CD4-positive, alpha-beta T cell (primary cell): ENCODE measurements around the gene SLCO2A1. TPM values are rescaled to one million over a fixed set of nuclear protein-coding genes. Genes with fewer than 3 reads are reported as not detected.

Source experiments
- ATAC-seq: fragments of 200-7000 bp; cut with Tn5 transposase; one replicate; pipeline ENCODE4 v1.10.0; 2022; ENCODE audit warnings: mild to moderate bottlenecking; ENCODE audit not compliant: poor library complexity
- CTCF ChIA-PET: fragments of 350-600 bp; sonication (Branson Sonifier 250); formaldehyde crosslinking; loops from one replicate; lab custom pipeline; 2021; ENCODE audit warnings: antibody characterized with exemption, inconsistent platforms; lab: Charles Lee
- POLR2A ChIA-PET: fragments of 350-600 bp; sonication (Branson Sonifier 250); formaldehyde crosslinking; loops from one replicate; lab custom pipeline; 2021; ENCODE audit warnings: antibody characterized with exemption, inconsistent platforms; lab: Charles Lee
- DNase-seq, 14 experiments: peaks; one replicate each; pipeline ENCODE4 v3.0.0-alpha.2; 2013 to 2020; ENCODE audit warnings: mixed read lengths in 2 of 14
- H3K27ac ChIP-seq, 2 donors: one replicate each; pipeline versions ENCODE4 v1.5.1 to v1.7.0; 2013; ENCODE audit warnings: low read length in 2 of 2, low read depth in 1 of 2, mild to moderate bottlenecking in 1 of 2
- H3K27me3 ChIP-seq, 2 experiments: 1 replicate in 1 of 2; 2 replicates in 1 of 2; pipeline versions ENCODE4 v1.6.1 to v1.7.0; 2013; ENCODE audit warnings: low read length in 2 of 2, control low read depth in 1 of 2, mild to moderate bottlenecking in 1 of 2, moderate library complexity in 1 of 2; ENCODE audit not compliant: insufficient read depth in 2 of 2, control insufficient read depth in 1 of 2
- H3K36me3 ChIP-seq: one replicate; pipeline ENCODE4 v1.6.1; 2013; ENCODE audit warnings: low read length, control low read depth; ENCODE audit not compliant: insufficient read depth
- H3K4me1 ChIP-seq: one replicate; pipeline ENCODE4 v1.6.1; 2013; ENCODE audit warnings: low read length, control low read depth; ENCODE audit not compliant: insufficient read depth
- H3K4me3 ChIP-seq: one replicate; pipeline ENCODE4 v1.5.1; 2013; ENCODE audit warnings: mild to moderate bottlenecking, low read length, moderate library complexity
- H3K9me3 ChIP-seq, 2 experiments: 1 replicate in 1 of 2; 2 replicates in 1 of 2; pipeline versions ENCODE4 v1.6.1 to v1.7.0; 2013; ENCODE audit warnings: low read length in 2 of 2, mild to moderate bottlenecking in 2 of 2, control low read depth in 1 of 2, moderate library complexity in 1 of 2; ENCODE audit not compliant: control insufficient read depth in 1 of 2, insufficient read depth in 1 of 2
- H3K27ac Mint-ChIP-seq: one replicate; pipeline ENCODE4 v1.8.0; 2020; ENCODE audit warnings: mixed read lengths
- H3K27me3 Mint-ChIP-seq: one replicate; pipeline ENCODE4 v1.8.0; 2021; ENCODE audit warnings: mixed read lengths
- H3K36me3 Mint-ChIP-seq: one replicate; pipeline ENCODE4 v1.8.0; 2021; ENCODE audit warnings: low read depth, mixed read lengths
- H3K4me1 Mint-ChIP-seq: one replicate; pipeline ENCODE4 v1.8.0; 2021; ENCODE audit warnings: low read depth, mixed read lengths
- H3K4me3 Mint-ChIP-seq: one replicate; pipeline ENCODE4 v1.8.0; 2020; ENCODE audit warnings: mild to moderate bottlenecking, mixed read lengths
- H3K9me3 Mint-ChIP-seq: one replicate; pipeline ENCODE4 v1.8.0; 2020; ENCODE audit warnings: mixed read lengths
- intact Hi-C, 2 experiments: fragments of 100-400 bp; cut with DNase I in 1 of 2; cut with micrococcal nuclease in 1 of 2; formaldehyde crosslinking; loops; one replicate each; pipeline versions ENCODE4 v1.15.1 to v1.9.0; 2023 to 2025; cut with DNase I, micrococcal nuclease
- total RNA-seq, 174 experiments: library from RNA in 2 of 174; stranded (reverse) in 2 of 174; gene quantifications; one replicate each; pipeline ENCODE4 v1.2.3 and lab custom pipeline; 2021 to 2026
- TF ChIP-seq, protein P1 (sequence below): fragments of 200-600 bp; IDR thresholded peaks from one replicate; pipeline ENCODE4 v1.8.0; 2022; ENCODE audit warnings: antibody characterized with exemption, mild to moderate bottlenecking

Gene SLCO2A1
- total RNA-seq, 2 experiments from 2014 or later: not detected

DNA sequence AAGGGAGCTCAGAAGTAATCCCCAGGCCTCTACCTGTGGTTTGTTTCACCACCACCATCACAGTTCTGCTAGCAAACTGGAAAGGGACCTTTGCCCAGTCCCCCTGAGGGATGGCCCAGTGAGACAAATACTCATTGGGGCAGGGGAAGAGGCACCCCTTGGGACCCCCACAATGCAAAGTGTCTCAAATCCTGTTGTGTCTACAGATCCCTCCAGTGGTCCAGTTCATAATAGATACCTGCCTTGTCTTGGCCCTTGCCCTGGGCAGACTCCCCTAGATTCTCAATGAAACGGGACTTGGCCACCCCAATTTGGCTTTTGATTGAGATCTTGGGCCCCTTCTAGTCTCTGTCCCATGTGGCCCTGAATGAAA is 90.3 kb downstream of the SLCO2A1 start:
- no peak overlapping the region for H3K4me3 ChIP-seq
- Mint-ChIP-seq H3K9me3 (no peaks in the 10 kb centered on the region), H3K4me1 (peaks cover 8% of the 10 kb centered on the region), H3K36me3 (no peaks in the 10 kb centered on the region), H3K27ac (no peak overlapping the region), H3K27me3 (no peaks in the 10 kb centered on the region), H3K4me3 (no peak overlapping the region)
- H3K9me3 ChIP-seq: peaks cover 0 to 3% of the 10 kb centered on the region in 2 experiments
- peaks cover 0 to 3% of the 10 kb centered on the region in 2 experiments for H3K27me3 ChIP-seq
- POLR2A ChIA-PET: no interaction called here
- ATAC-seq (no peak), DNase-seq (no peak)
- no peaks in the 10 kb centered on the region for H3K36me3 ChIP-seq
- intact Hi-C loops: no loop called here
- TF ChIP-seq, protein P1, sequence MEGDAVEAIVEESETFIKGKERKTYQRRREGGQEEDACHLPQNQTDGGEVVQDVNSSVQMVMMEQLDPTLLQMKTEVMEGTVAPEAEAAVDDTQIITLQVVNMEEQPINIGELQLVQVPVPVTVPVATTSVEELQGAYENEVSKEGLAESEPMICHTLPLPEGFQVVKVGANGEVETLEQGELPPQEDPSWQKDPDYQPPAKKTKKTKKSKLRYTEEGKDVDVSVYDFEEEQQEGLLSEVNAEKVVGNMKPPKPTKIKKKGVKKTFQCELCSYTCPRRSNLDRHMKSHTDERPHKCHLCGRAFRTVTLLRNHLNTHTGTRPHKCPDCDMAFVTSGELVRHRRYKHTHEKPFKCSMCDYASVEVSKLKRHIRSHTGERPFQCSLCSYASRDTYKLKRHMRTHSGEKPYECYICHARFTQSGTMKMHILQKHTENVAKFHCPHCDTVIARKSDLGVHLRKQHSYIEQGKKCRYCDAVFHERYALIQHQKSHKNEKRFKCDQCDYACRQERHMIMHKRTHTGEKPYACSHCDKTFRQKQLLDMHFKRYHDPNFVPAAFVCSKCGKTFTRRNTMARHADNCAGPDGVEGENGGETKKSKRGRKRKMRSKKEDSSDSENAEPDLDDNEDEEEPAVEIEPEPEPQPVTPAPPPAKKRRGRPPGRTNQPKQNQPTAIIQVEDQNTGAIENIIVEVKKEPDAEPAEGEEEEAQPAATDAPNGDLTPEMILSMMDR: no peak
- no peak overlapping the region for H3K27ac ChIP-seq
- CTCF ChIA-PET: no interaction called here
- peaks cover 9% of the 10 kb centered on the region for H3K4me1 ChIP-seq

- Mint-ChIP-seq H3K9me3 (no peaks in the 10 kb centered on the region), H3K27me3 (no peaks in the 10 kb centered on the region), H3K36me3 (no peaks in the 10 kb centered on the region), H3K4me1 (peaks cover 8% of the 10 kb centered on the region), H3K27ac (no peak overlapping the region), H3K4me3 (no peak overlapping the region)
- Histone ChIP-seq H3K27me3 (peaks cover 0 to 3% of the 10 kb centered on the region in 2 experiments), H3K9me3 (peaks cover 0 to 3% of the 10 kb centered on the region in 2 experiments), H3K27ac (no peak overlapping the region), H3K36me3 (no peaks in the 10 kb centered on the region), H3K4me3 (no peak overlapping the region), H3K4me1 (peaks cover 9% of the 10 kb centered on the region)
- ATAC-seq (no peak), DNase-seq (no peak)
- intact Hi-C loops: no loop called here
- TF ChIP-seq, protein P1: no peak
- ChIA-PET CTCF (no interaction called here), POLR2A (no interaction called here)
These were observed 90.8 kb downstream of the SLCO2A1 start for GRCh38 chr3:133938770-133939462.

DNA sequence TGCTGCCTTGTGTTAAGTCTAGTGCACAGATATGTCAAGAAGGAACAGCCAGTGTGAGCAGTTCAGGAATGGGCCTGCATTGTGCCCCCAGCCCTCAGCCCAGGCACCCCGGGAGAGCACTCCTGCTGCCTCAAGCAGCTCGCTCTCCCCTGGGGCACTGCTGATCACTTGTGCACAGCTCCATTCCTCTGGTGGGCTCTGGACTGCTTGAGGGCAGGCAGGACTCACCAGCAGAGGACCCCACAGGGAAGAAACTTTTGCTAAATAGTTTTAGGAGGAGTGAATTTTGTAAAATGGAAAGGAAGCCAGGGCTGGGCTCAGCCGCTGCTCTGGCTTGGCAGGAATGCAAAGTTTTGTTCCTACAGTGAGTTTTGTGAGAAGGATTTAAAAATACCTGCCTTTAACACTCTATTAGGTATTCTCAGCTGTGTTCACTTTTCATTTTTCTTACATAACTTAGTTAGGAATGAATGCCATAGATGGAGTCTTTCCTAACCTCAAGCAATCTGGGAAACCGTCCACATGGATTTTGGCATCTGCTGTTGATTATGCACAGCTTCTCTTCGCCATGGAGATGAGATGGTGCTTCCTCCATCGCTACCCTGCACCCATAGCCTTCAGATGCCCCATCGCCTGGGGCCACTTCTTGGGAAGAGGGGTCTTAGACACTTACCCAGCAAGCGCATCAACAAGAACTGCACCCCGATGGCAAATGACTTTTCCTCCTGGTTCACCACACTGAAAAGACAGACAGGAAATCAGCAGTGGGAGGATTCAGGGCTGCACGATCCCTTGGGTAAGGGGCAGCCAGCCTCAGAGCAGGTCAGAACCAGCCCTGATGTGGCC is 91.7 kb downstream of the SLCO2A1 start:
- peaks cover 5% of the 10 kb centered on the region for H3K4me1 Mint-ChIP-seq
- H3K4me3 Mint-ChIP-seq: no peak overlapping the region
- no peaks in the 10 kb centered on the region for H3K36me3 ChIP-seq
- ATAC-seq: no peak
- peaks cover 6% of the 10 kb centered on the region for H3K4me1 ChIP-seq
- no peaks in the 10 kb centered on the region for H3K36me3 Mint-ChIP-seq
- no peak overlapping the region for H3K27ac Mint-ChIP-seq
- no peaks in the 10 kb centered on the region for H3K27me3 Mint-ChIP-seq
- CTCF ChIA-PET: no interaction called here
- peaks cover 0 to 3% of the 10 kb centered on the region in 2 experiments for H3K9me3 ChIP-seq
- no peak overlapping the region for H3K27ac ChIP-seq
- no peaks in the 10 kb centered on the region for H3K9me3 Mint-ChIP-seq
- TF ChIP-seq, protein P1: no peak
- no peak overlapping the region for H3K4me3 ChIP-seq
- H3K27me3 ChIP-seq: peaks cover 0 to 3% of the 10 kb centered on the region in 2 experiments
- intact Hi-C loops: no loop called here
- POLR2A ChIA-PET: no interaction called here
- no peak for DNase-seq
